Astrocyte (in vitro differentiated cells and primary cell): Measurements from ENCODE around the gene TANK. TPM values are rescaled to one million over a fixed set of nuclear protein-coding genes. Genes with fewer than 3 reads are reported as not detected.

Experiments
- DNase-seq: peaks from one replicate; pipeline ENCODE4 v3.0.0-alpha.2; 2010; ENCODE audit warnings: low read depth
- FAIRE-seq: peaks from 2 replicates; lab custom pipeline; 2011; peaks lifted over from hg19 to GRCh38; lab: Jason Lieb, UNC
- H2AFZ ChIP-seq: 2 replicates; pipeline ENCODE4 v1.6.0; 2012; ENCODE audit warnings: low read depth, low read length, inconsistent platforms
- H3K27ac ChIP-seq: 2 replicates; pipeline ENCODE4 v1.5.1; 2011; ENCODE audit warnings: low read depth, low read length, inconsistent platforms
- H3K27me3 ChIP-seq: 2 replicates; pipeline ENCODE4 v1.6.0; 2011; ENCODE audit warnings: low read length, inconsistent platforms; ENCODE audit not compliant: insufficient read depth
- H3K36me3 ChIP-seq: 2 replicates; pipeline ENCODE4 v1.5.1; 2011; ENCODE audit warnings: low read length, inconsistent platforms; ENCODE audit not compliant: insufficient read depth
- H3K4me1 ChIP-seq: 2 replicates; pipeline ENCODE4 v1.5.1; 2011; ENCODE audit warnings: low read length, inconsistent platforms; ENCODE audit not compliant: insufficient read depth
- H3K4me2 ChIP-seq: 2 replicates; pipeline ENCODE4 v1.6.0; 2012; ENCODE audit warnings: low read length, inconsistent platforms
- H3K4me3 ChIP-seq: 2 replicates; pipeline ENCODE4 v1.5.1; 2011; ENCODE audit warnings: low read depth, mild to moderate bottlenecking, low read length, inconsistent platforms; ENCODE audit not compliant: insufficient read depth
- H3K79me2 ChIP-seq: 2 replicates; pipeline ENCODE4 v1.6.0; 2012; ENCODE audit warnings: mild to moderate bottlenecking, low read length, inconsistent platforms; ENCODE audit not compliant: insufficient read depth
- H3K9ac ChIP-seq: 2 replicates; pipeline ENCODE4 v1.6.0; 2012; ENCODE audit warnings: mild to moderate bottlenecking, low read length, inconsistent platforms
- H3K9me3 ChIP-seq: 2 replicates; pipeline ENCODE4 v1.5.1; 2012; ENCODE audit warnings: low read depth, mild to moderate bottlenecking, low read length, inconsistent platforms; ENCODE audit not compliant: insufficient read depth
- H4K20me1 ChIP-seq: 2 replicates; pipeline ENCODE4 v1.6.0; 2012; ENCODE audit warnings: low read length, inconsistent platforms; ENCODE audit not compliant: insufficient read depth
- H3K27ac Mint-ChIP-seq: one replicate; pipeline ENCODE4 v1.8.0; 2021; ENCODE audit warnings: mild to moderate bottlenecking, mixed read lengths; ENCODE audit not compliant: unreplicated experiment
- H3K27me3 Mint-ChIP-seq: one replicate; pipeline ENCODE4 v1.8.0; 2021; ENCODE audit warnings: low read depth, mixed read lengths; ENCODE audit not compliant: unreplicated experiment
- H3K36me3 Mint-ChIP-seq: one replicate; pipeline ENCODE4 v1.8.0; 2021; ENCODE audit warnings: low read depth, mixed read lengths; ENCODE audit not compliant: unreplicated experiment
- H3K4me1 Mint-ChIP-seq: one replicate; pipeline ENCODE4 v1.8.0; 2021; ENCODE audit warnings: low read depth, mixed read lengths; ENCODE audit not compliant: unreplicated experiment
- H3K4me3 Mint-ChIP-seq: one replicate; pipeline ENCODE4 v1.8.0; 2021; ENCODE audit warnings: mild to moderate bottlenecking, moderate library complexity, mixed read lengths; ENCODE audit not compliant: unreplicated experiment
- H3K9me3 Mint-ChIP-seq: one replicate; pipeline ENCODE4 v1.8.0; 2021; ENCODE audit warnings: mild to moderate bottlenecking, mixed read lengths; ENCODE audit not compliant: unreplicated experiment
- CTCF ChIP-seq: IDR thresholded peaks from 2 replicates; pipeline ENCODE4 v1.5.1; 2011; ENCODE audit warnings: low read depth, mild to moderate bottlenecking, inconsistent platforms, low read length, moderate library complexity; ENCODE audit not compliant: insufficient read depth
- EZH2 ChIP-seq: IDR thresholded peaks from 2 replicates; pipeline ENCODE4 v1.6.1; 2012; ENCODE audit warnings: mild to moderate bottlenecking, low read length, inconsistent platforms; ENCODE audit not compliant: insufficient read depth
- total RNA-seq: library from RNA; stranded (reverse); gene quantifications from 2 replicates; pipeline ENCODE4 v1.2.1, GENCODE V29; 2021

Gene TANK
- total RNA-seq, 1 donor from 2014 or later = 55.7 TPM

GRCh38 chr2:161124201-161124600 lies 36.0 kb upstream of the TANK start:
- no peak overlapping the region for H3K9ac ChIP-seq
- peak overlapping the region; percentile 13 for H2AFZ ChIP-seq
- Mint-ChIP-seq H3K27me3 (no peaks in the 10 kb centered on the region), H3K4me3 (peak overlapping the region; percentile 10), H3K4me1 (peaks cover 28% of the 10 kb centered on the region), H3K36me3 (peaks cover 2% of the 10 kb centered on the region), H3K27ac (peak overlapping the region; percentile 98), H3K9me3 (no peaks in the 10 kb centered on the region)
- TF ChIP-seq EZH2 (no peak), CTCF (no peak)
- no peak overlapping the region for H3K4me2 ChIP-seq
- H3K4me1 ChIP-seq = peaks cover 18% of the 10 kb centered on the region
- FAIRE-seq (no peak), DNase-seq (no peak)
- peak overlapping the region; percentile 85 for H3K27ac ChIP-seq
- no peaks in the 10 kb centered on the region for H3K9me3 ChIP-seq
- no peak overlapping the region for H3K4me3 ChIP-seq
- H4K20me1 ChIP-seq = no peaks in the 10 kb centered on the region
- H3K79me2 ChIP-seq = no peaks in the 10 kb centered on the region
- no peaks in the 10 kb centered on the region for H3K27me3 ChIP-seq
- no peaks in the 10 kb centered on the region for H3K36me3 ChIP-seq

- H3K27me3 Mint-ChIP-seq = no peaks in the 10 kb centered on the region
- Histone ChIP-seq H4K20me1 (no peaks in the 10 kb centered on the region), H3K36me3 (no peaks in the 10 kb centered on the region), H3K4me3 (no peak overlapping the region), H3K27me3 (no peaks in the 10 kb centered on the region), H3K9ac (no peak overlapping the region), H3K4me1 (peaks cover 4% of the 10 kb centered on the region), H2AFZ (no peak overlapping the region), H3K9me3 (no peaks in the 10 kb centered on the region), H3K79me2 (no peaks in the 10 kb centered on the region), H3K4me2 (no peak overlapping the region), H3K27ac (no peak overlapping the region)
- no peak for TF ChIP-seq CTCF
- no peak for TF ChIP-seq EZH2
- H3K4me1 Mint-ChIP-seq = peaks cover 13% of the 10 kb centered on the region
- H3K4me3 Mint-ChIP-seq = no peak overlapping the region
- no peaks in the 10 kb centered on the region for H3K9me3 Mint-ChIP-seq
- H3K36me3 Mint-ChIP-seq = no peaks in the 10 kb centered on the region
- FAIRE-seq (no peak), DNase-seq (peak; percentile 52)
- H3K27ac Mint-ChIP-seq = no peak overlapping the region
Measured at GRCh38 chr2:161128885-161129284, 31.3 kb upstream of the TANK start.

GRCh38 chr2:161130354-161130753 lies 29.9 kb upstream of the TANK start:
- Histone ChIP-seq H3K27me3 (no peaks in the 10 kb centered on the region), H3K27ac (no peak overlapping the region), H3K9ac (no peak overlapping the region), H3K79me2 (no peaks in the 10 kb centered on the region), H3K4me1 (peaks cover 9% of the 10 kb centered on the region), H3K36me3 (no peaks in the 10 kb centered on the region), H2AFZ (no peak overlapping the region), H3K4me3 (no peak overlapping the region), H3K9me3 (no peaks in the 10 kb centered on the region), H3K4me2 (no peak overlapping the region), H4K20me1 (no peaks in the 10 kb centered on the region)
- Mint-ChIP-seq H3K4me1 (peaks cover 9% of the 10 kb centered on the region), H3K4me3 (no peak overlapping the region), H3K36me3 (no peaks in the 10 kb centered on the region), H3K27me3 (no peaks in the 10 kb centered on the region), H3K9me3 (no peaks in the 10 kb centered on the region), H3K27ac (no peak overlapping the region)
- TF ChIP-seq CTCF = no peak
- no peak for TF ChIP-seq EZH2
- no peak for FAIRE-seq
- no peak for DNase-seq
